Measurements from ENCODE around the gene ADGRG3.

- no peak for TF ChIP-seq CTCF (IDR thresholded peaks at IDR 0.05; ENCODE audit: low read depth, low read length)
- no peak for TF ChIP-seq EZH2phosphoT487 (IDR thresholded peaks at IDR 0.05; ENCODE audit: low read depth)
These were observed 45.9 kb downstream of the ADGRG3 start for GRCh38 chr16:57714047-57714446.
